Measurements from ENCODE around the gene ZGPAT.

DNA sequence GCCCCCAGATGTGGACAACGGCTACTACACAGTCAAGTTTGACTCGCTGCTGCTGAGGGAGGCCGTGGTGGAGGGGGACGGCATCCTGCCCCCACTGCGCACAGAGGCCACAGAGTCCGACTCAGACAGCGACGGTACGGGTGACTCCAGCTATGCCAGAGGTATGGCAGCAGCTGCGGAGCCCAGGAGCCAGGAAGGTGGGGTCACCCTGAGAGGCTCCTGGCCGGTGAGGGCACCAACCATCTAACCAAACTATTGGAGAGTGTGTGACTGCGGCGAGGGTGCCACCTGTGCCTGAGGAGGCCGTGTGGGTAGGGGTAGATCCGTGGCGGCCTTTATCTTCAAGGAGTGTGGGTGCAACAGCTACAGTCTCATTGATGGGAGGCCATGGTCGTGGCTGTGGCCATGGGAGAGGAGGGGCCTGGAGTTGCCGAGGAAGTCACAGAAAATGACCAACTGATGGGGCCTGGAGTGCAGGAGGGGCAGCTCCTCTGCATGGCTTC lies 25.8 kb downstream of the ZGPAT start:
- TF ChIP-seq, protein P1, sequence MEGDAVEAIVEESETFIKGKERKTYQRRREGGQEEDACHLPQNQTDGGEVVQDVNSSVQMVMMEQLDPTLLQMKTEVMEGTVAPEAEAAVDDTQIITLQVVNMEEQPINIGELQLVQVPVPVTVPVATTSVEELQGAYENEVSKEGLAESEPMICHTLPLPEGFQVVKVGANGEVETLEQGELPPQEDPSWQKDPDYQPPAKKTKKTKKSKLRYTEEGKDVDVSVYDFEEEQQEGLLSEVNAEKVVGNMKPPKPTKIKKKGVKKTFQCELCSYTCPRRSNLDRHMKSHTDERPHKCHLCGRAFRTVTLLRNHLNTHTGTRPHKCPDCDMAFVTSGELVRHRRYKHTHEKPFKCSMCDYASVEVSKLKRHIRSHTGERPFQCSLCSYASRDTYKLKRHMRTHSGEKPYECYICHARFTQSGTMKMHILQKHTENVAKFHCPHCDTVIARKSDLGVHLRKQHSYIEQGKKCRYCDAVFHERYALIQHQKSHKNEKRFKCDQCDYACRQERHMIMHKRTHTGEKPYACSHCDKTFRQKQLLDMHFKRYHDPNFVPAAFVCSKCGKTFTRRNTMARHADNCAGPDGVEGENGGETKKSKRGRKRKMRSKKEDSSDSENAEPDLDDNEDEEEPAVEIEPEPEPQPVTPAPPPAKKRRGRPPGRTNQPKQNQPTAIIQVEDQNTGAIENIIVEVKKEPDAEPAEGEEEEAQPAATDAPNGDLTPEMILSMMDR (IDR thresholded peaks at IDR 0.05 in 4 of 5, conservative IDR thresholded peaks at IDR 0.05 in 1 of 5) = no peak
- no peak for TF ChIP-seq POLR2A (IDR thresholded peaks at IDR 0.05)
